Measurements from ENCODE around the gene INS.

The INS gene

DNA sequence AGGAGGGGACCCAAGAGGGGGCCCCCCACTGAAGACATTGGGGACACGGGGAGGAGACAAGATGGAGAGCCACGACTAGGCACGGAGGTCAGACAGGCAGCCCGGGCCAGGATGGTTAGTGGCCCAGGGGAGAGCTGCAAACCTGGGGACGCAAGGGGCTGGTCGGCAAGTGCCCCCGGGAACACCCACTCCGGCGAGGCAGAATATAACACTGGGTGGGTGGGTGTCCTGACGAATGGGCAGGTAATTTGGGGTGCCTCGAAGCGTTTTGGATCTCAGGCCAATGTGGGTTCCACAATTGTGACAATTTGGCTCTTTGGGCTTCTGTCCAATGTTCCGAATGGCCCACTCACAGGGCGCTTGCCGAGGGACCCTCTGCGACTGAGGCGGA, 31.7 kb downstream of the INS start:
- H3K9me2 ChIP-seq (replicated peaks; ENCODE audit: control insufficient read depth, low read length): no peaks in the 10 kb centered on the region
- H3K4me1 ChIP-seq (ENCODE audit: control insufficient read depth, low read length): no peaks in the 10 kb centered on the region
- TF ChIP-seq, protein P1, sequence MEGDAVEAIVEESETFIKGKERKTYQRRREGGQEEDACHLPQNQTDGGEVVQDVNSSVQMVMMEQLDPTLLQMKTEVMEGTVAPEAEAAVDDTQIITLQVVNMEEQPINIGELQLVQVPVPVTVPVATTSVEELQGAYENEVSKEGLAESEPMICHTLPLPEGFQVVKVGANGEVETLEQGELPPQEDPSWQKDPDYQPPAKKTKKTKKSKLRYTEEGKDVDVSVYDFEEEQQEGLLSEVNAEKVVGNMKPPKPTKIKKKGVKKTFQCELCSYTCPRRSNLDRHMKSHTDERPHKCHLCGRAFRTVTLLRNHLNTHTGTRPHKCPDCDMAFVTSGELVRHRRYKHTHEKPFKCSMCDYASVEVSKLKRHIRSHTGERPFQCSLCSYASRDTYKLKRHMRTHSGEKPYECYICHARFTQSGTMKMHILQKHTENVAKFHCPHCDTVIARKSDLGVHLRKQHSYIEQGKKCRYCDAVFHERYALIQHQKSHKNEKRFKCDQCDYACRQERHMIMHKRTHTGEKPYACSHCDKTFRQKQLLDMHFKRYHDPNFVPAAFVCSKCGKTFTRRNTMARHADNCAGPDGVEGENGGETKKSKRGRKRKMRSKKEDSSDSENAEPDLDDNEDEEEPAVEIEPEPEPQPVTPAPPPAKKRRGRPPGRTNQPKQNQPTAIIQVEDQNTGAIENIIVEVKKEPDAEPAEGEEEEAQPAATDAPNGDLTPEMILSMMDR (IDR thresholded peaks at IDR 0.05; ENCODE audit: low read depth, low read length, poor library complexity, severe bottlenecking): no peak
- TF ChIP-seq EZH2phosphoT487 (IDR thresholded peaks at IDR 0.05; ENCODE audit: borderline replicate concordance, low read length): no peak
- no peaks in the 10 kb centered on the region for H4K20me1 ChIP-seq (ENCODE audit: control insufficient read depth, insufficient read depth, low read depth, low read length)
- H3K27me3 ChIP-seq (ENCODE audit: control insufficient read depth, low read length): no peaks in the 10 kb centered on the region
- H3K4me3 ChIP-seq (ENCODE audit: low read length): no peak overlapping the region
- no peak overlapping the region for H3K27ac ChIP-seq (ENCODE audit: low read depth, low read length)
- H3F3A ChIP-seq (ENCODE audit: control insufficient read depth, insufficient read depth): no peaks in the 10 kb centered on the region
- H3K79me2 ChIP-seq (ENCODE audit: control insufficient read depth, low read length): no peaks in the 10 kb centered on the region
- H3K4me2 ChIP-seq (ENCODE audit: low read length): no peak overlapping the region
- no peaks in the 10 kb centered on the region for H3K9me3 ChIP-seq (ENCODE audit: control insufficient read depth, insufficient read depth, low read length)
- H3K36me3 ChIP-seq (ENCODE audit: control insufficient read depth, low read length): no peaks in the 10 kb centered on the region

GRCh38 chr11:2128511-2129307, 32.3 kb downstream of the INS start:
- H3K9me2 ChIP-seq (replicated peaks; ENCODE audit: control insufficient read depth, low read length): no peaks in the 10 kb centered on the region
- no peak for TF ChIP-seq EZH2phosphoT487 (IDR thresholded peaks at IDR 0.05; ENCODE audit: borderline replicate concordance, low read length)
- TF ChIP-seq, protein P1 (IDR thresholded peaks at IDR 0.05; ENCODE audit: low read depth, low read length, poor library complexity, severe bottlenecking): no peak
- no peak overlapping the region for H3K4me3 ChIP-seq (ENCODE audit: low read length)
- no peaks in the 10 kb centered on the region for H3K4me1 ChIP-seq (ENCODE audit: control insufficient read depth, low read length)
- no peak overlapping the region for H3K27ac ChIP-seq (ENCODE audit: low read depth, low read length)
- H3K9me3 ChIP-seq (ENCODE audit: control insufficient read depth, insufficient read depth, low read length): no peaks in the 10 kb centered on the region
- no peaks in the 10 kb centered on the region for H4K20me1 ChIP-seq (ENCODE audit: control insufficient read depth, insufficient read depth, low read depth, low read length)
- H3F3A ChIP-seq (ENCODE audit: control insufficient read depth, insufficient read depth): no peaks in the 10 kb centered on the region
- no peak overlapping the region for H3K4me2 ChIP-seq (ENCODE audit: low read length)
- H3K27me3 ChIP-seq (ENCODE audit: control insufficient read depth, low read length): no peaks in the 10 kb centered on the region
- no peaks in the 10 kb centered on the region for H3K36me3 ChIP-seq (ENCODE audit: control insufficient read depth, low read length)
- H3K79me2 ChIP-seq (ENCODE audit: control insufficient read depth, low read length): no peaks in the 10 kb centered on the region

DNA sequence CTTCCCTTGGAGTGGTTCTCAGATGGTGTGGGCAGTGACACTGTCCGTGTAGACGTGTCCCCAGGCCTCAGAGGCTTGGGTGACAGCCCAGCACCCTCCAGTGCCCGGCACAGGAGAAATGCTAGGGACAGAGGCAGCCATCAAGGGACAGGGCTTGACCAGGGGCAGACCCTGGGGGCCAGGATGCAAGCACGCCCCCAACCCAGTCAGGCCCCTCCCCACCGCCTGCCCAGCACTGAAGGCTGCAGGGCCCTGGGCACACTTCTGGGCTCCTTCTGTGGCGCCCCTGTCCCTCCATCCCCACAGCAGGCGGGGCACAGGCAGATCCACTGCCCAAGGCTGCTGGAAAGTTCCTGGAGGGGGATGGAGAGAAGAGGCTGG, 32.9 kb downstream of the INS start:
- Histone ChIP-seq H3K9me2 (replicated peaks; ENCODE audit: control insufficient read depth, low read length) (no peaks in the 10 kb centered on the region), H3K4me3 (ENCODE audit: low read length) (no peak overlapping the region), H3K27me3 (ENCODE audit: control insufficient read depth, low read length) (no peaks in the 10 kb centered on the region), H3K79me2 (ENCODE audit: control insufficient read depth, low read length) (no peaks in the 10 kb centered on the region), H3K9me3 (ENCODE audit: control insufficient read depth, insufficient read depth, low read length) (no peaks in the 10 kb centered on the region), H3K27ac (ENCODE audit: low read depth, low read length) (no peak overlapping the region), H3K36me3 (ENCODE audit: control insufficient read depth, low read length) (no peaks in the 10 kb centered on the region), H3K4me1 (ENCODE audit: control insufficient read depth, low read length) (no peaks in the 10 kb centered on the region), H3K4me2 (ENCODE audit: low read length) (no peak overlapping the region), H3F3A (ENCODE audit: control insufficient read depth, insufficient read depth) (no peaks in the 10 kb centered on the region), H4K20me1 (ENCODE audit: control insufficient read depth, insufficient read depth, low read depth, low read length) (no peaks in the 10 kb centered on the region)
- TF ChIP-seq, protein P1 (IDR thresholded peaks at IDR 0.05; ENCODE audit: low read depth, low read length, poor library complexity, severe bottlenecking): no peak
- no peak for TF ChIP-seq EZH2phosphoT487 (IDR thresholded peaks at IDR 0.05; ENCODE audit: borderline replicate concordance, low read length)
